Body of pancreas (tissue), 4 donors: ENCODE results near the gene SLC22A4.

Source experiments
- CTCF ChIP-seq, 7 experiments: fragments of 450-650 bp in 4 of 7; fragments of 200-600 bp in 3 of 7; sonication (generic) in 3 of 7; IDR thresholded peaks; one replicate each; pipeline ENCODE4 v1.5.1; 2016 to 2019; ENCODE audit warnings: antibody characterized with exemption in 7 of 7
- POLR2A ChIP-seq, 3 donors: fragments of 450-650 bp; IDR thresholded peaks; one replicate each; pipeline ENCODE4 v1.6.1; 2016; ENCODE audit warnings: antibody characterized with exemption in 3 of 3, mild to moderate bottlenecking in 2 of 3

- no peak for TF ChIP-seq CTCF (IDR thresholded peaks at IDR 0.05)
- TF ChIP-seq POLR2A (IDR thresholded peaks at IDR 0.05) = no peak
Observed at GRCh38 chr5:132313961-132314432, 19.8 kb downstream of the SLC22A4 start.
